SJCRH30 (cell line): ENCODE data around the gene CITED2. TPM values are rescaled to one million over a fixed set of nuclear protein-coding genes. Genes with fewer than 3 reads are reported as not detected.
"Not testable (repeated sequence)": the region's sequence is repeated elsewhere in the genome, so short reads cannot be mapped to it uniquely, and the experiment has no call there.

Source experiments
- DNase-seq, 2 experiments: peaks; one replicate each; pipeline ENCODE4 v3.0.0-alpha.2; 2015 to 2020
- H3K27ac ChIP-seq: fragments of 250-450 bp; sonication (Bioruptor Pico); 2 replicates; pipeline ENCODE4 v1.5.1; 2020; ENCODE audit warnings: mild to moderate bottlenecking, moderate library complexity
- H3K27me3 ChIP-seq: fragments of 250-450 bp; sonication (Bioruptor Pico); 2 replicates; pipeline ENCODE4 v1.5.1; 2020; ENCODE audit warnings: mild to moderate bottlenecking, moderate library complexity
- H3K36me3 ChIP-seq: fragments of 250-450 bp; sonication (Bioruptor Pico); 2 replicates; pipeline ENCODE4 v1.5.1; 2020; ENCODE audit warnings: mild to moderate bottlenecking, moderate library complexity
- H3K4me1 ChIP-seq: fragments of 250-450 bp; sonication (Bioruptor Pico); 2 replicates; pipeline ENCODE4 v1.5.1; 2020; ENCODE audit warnings: mild to moderate bottlenecking, moderate library complexity
- H3K4me3 ChIP-seq: fragments of 250-450 bp; sonication (Bioruptor Pico); 2 replicates; pipeline ENCODE4 v1.5.1; 2020; ENCODE audit warnings: mild to moderate bottlenecking, moderate library complexity
- H3K9me3 ChIP-seq: fragments of 250-450 bp; sonication (Bioruptor Pico); replicated peaks from 2 replicates; pipeline ENCODE4 v1.5.1; 2020; ENCODE audit warnings: mild to moderate bottlenecking, moderate library complexity
- total RNA-seq: library from RNA; depleted of rRNA; stranded (reverse); fragments of >200 nt; shearing (Covaris generic); gene quantifications from 2 replicates; pipeline ENCODE4 v1.2.3, GENCODE V29; 2014

CITED2 gene
- total RNA-seq, 1 experiment from 2014 or later = 24.6 TPM

- DNase-seq = peak in 1 of 2 experiments; percentile 76
- Histone ChIP-seq H3K36me3 (no peaks in the 10 kb centered on the region), H3K9me3 (0 out of 2 replicates have a peak, but pooled peaks cover 3% of the 10 kb centered on the region), H3K27me3 (no peaks in the 10 kb centered on the region), H3K4me3 (no peak overlapping the region), H3K4me1 (peaks cover 24% of the 10 kb centered on the region), H3K27ac (no peak overlapping the region)
Measured at GRCh38 chr6:139364302-139364981, 10.0 kb downstream of the CITED2 start.

GRCh38 chr6:139363797-139364196 is 10.7 kb downstream of the CITED2 start:
- not testable (repeated sequence) for H3K27me3 ChIP-seq, H3K9me3 ChIP-seq, H3K36me3 ChIP-seq, H3K4me3 ChIP-seq, H3K27ac ChIP-seq, DNase-seq
- H3K4me1 ChIP-seq = peaks cover 18% of the 10 kb centered on the region

GRCh38 chr6:139363123-139363522 is 11.3 kb downstream of the CITED2 start:
- H3K4me1 ChIP-seq = peaks cover 12% of the 10 kb centered on the region

GRCh38 chr6:139361211-139361610 is 13.2 kb downstream of the CITED2 start:
- peaks cover 3% of the 10 kb centered on the region; the same call in 1 of the 2 replicates for H3K4me1 ChIP-seq
- H3K36me3 ChIP-seq = no peaks in the 10 kb centered on the region
- DNase-seq = no peak
- no peaks in the 10 kb centered on the region for H3K27me3 ChIP-seq
- H3K4me3 ChIP-seq = no peak overlapping the region
- 0 out of 2 replicates have a peak, but pooled peaks cover 3% of the 10 kb centered on the region for H3K9me3 ChIP-seq
- no peak overlapping the region for H3K27ac ChIP-seq

More at GRCh38 chr6:139363123-139363522, 11.3 kb downstream of the CITED2 start:
- not testable (repeated sequence) for H3K27ac ChIP-seq, H3K9me3 ChIP-seq, DNase-seq, H3K27me3 ChIP-seq, H3K36me3 ChIP-seq, H3K4me3 ChIP-seq

GRCh38 chr6:139356924-139357323 is 17.5 kb downstream of the CITED2 start:
- Histone ChIP-seq H3K9me3 (no peaks in the 10 kb centered on the region), H3K36me3 (no peaks in the 10 kb centered on the region), H3K4me1 (no peaks in the 10 kb centered on the region), H3K4me3 (no peak overlapping the region), H3K27me3 (no peaks in the 10 kb centered on the region), H3K27ac (no peak overlapping the region)
- no peak for DNase-seq

- Histone ChIP-seq H3K27ac (no peak overlapping the region), H3K9me3 (no peaks in the 10 kb centered on the region), H3K4me3 (no peak overlapping the region), H3K4me1 (no peaks in the 10 kb centered on the region), H3K27me3 (no peaks in the 10 kb centered on the region), H3K36me3 (no peaks in the 10 kb centered on the region)
- no peak for DNase-seq
Measured at GRCh38 chr6:139355777-139356445, 18.5 kb downstream of the CITED2 start.

- no peaks in the 10 kb centered on the region for H3K4me1 ChIP-seq
- no peak overlapping the region for H3K4me3 ChIP-seq
- H3K9me3 ChIP-seq = no peaks in the 10 kb centered on the region
- no peaks in the 10 kb centered on the region for H3K36me3 ChIP-seq
- no peaks in the 10 kb centered on the region for H3K27me3 ChIP-seq
- DNase-seq = no peak
- no peak overlapping the region for H3K27ac ChIP-seq
Measured at GRCh38 chr6:139355172-139355571, 19.3 kb downstream of the CITED2 start.

GRCh38 chr6:139354189-139354588 is 20.3 kb downstream of the CITED2 start:
- Histone ChIP-seq H3K36me3 (no peaks in the 10 kb centered on the region), H3K27ac (no peak overlapping the region), H3K4me3 (no peak overlapping the region), H3K27me3 (no peaks in the 10 kb centered on the region), H3K4me1 (no peaks in the 10 kb centered on the region), H3K9me3 (no peaks in the 10 kb centered on the region)
- DNase-seq = no peak

GRCh38 chr6:139349464-139350020 is 24.9 kb downstream of the CITED2 start:
- Histone ChIP-seq H3K4me3 (no peak overlapping the region), H3K4me1 (no peaks in the 10 kb centered on the region), H3K9me3 (0 out of 2 replicates have a peak, but pooled peaks cover 3% of the 10 kb centered on the region), H3K27ac (no peak overlapping the region), H3K27me3 (no peaks in the 10 kb centered on the region), H3K36me3 (no peaks in the 10 kb centered on the region)
- DNase-seq = no peak

- DNase-seq = no peak
- no peaks in the 10 kb centered on the region for H3K36me3 ChIP-seq
- H3K27me3 ChIP-seq = no peaks in the 10 kb centered on the region
- no peak overlapping the region for H3K4me3 ChIP-seq
- H3K4me1 ChIP-seq = peaks cover 12% of the 10 kb centered on the region; the same call in 1 of the 2 replicates
- no peak overlapping the region for H3K27ac ChIP-seq
- H3K9me3 ChIP-seq = 0 out of 2 replicates have a peak, but pooled peaks cover 3% of the 10 kb centered on the region
Measured at GRCh38 chr6:139346392-139346791, 28.1 kb downstream of the CITED2 start.

- Histone ChIP-seq H3K4me3 (no peak overlapping the region), H3K27me3 (no peaks in the 10 kb centered on the region), H3K9me3 (0 out of 2 replicates have a peak, but pooled peaks cover 3% of the 10 kb centered on the region), H3K36me3 (no peaks in the 10 kb centered on the region), H3K27ac (no peak overlapping the region), H3K4me1 (peaks cover 12% of the 10 kb centered on the region)
- peak; percentile 37 to 51 for DNase-seq
Measured at GRCh38 chr6:139344186-139344963, 30.1 kb downstream of the CITED2 start.

GRCh38 chr6:139343052-139343750 is 31.2 kb downstream of the CITED2 start:
- H3K27ac ChIP-seq = no peak overlapping the region
- no peaks in the 10 kb centered on the region for H3K36me3 ChIP-seq

GRCh38 chr6:139341060-139341459 is 33.4 kb downstream of the CITED2 start:
- DNase-seq = no peak
- H3K36me3 ChIP-seq = no peaks in the 10 kb centered on the region
- no peaks in the 10 kb centered on the region for H3K27me3 ChIP-seq
- H3K27ac ChIP-seq = no peak overlapping the region
- peaks cover 22% of the 10 kb centered on the region for H3K4me1 ChIP-seq
- no peak overlapping the region for H3K4me3 ChIP-seq
- H3K9me3 ChIP-seq = peaks cover under 1% of the 10 kb centered on the region; the same call in 1 of the 2 replicates

More at GRCh38 chr6:139343052-139343750, 31.2 kb downstream of the CITED2 start:
- peaks cover 22% of the 10 kb centered on the region for H3K4me1 ChIP-seq
- peaks cover 3% of the 10 kb centered on the region; the same call in 1 of the 2 replicates for H3K9me3 ChIP-seq
- H3K4me3 ChIP-seq = no peak overlapping the region
- peak; percentile 53 to 74 for DNase-seq
- H3K27me3 ChIP-seq = no peaks in the 10 kb centered on the region

GRCh38 chr6:139338795-139339194 is 35.7 kb downstream of the CITED2 start:
- peaks cover 32% of the 10 kb centered on the region for H3K4me1 ChIP-seq
- peaks cover 5% of the 10 kb centered on the region for H3K9me3 ChIP-seq
- H3K36me3 ChIP-seq = no peaks in the 10 kb centered on the region
- no peaks in the 10 kb centered on the region for H3K27me3 ChIP-seq
- no peak overlapping the region for H3K4me3 ChIP-seq
- DNase-seq = peak; percentile 23 to 61
- peak overlapping the region; percentile 36 for H3K27ac ChIP-seq
